Gastroesophageal sphincter (tissue), 3 donors: ENCODE measurements around the gene TMEM131.

Source experiments
- CTCF ChIP-seq, 4 experiments: fragments of 200-600 bp in 2 of 4; fragments of 450-650 bp in 2 of 4; sonication (generic) in 1 of 4; IDR thresholded peaks; one replicate each; pipeline ENCODE4 v1.5.1; 2017 to 2019; ENCODE audit warnings: antibody characterized with exemption in 4 of 4, mild to moderate bottlenecking in 2 of 4, moderate library complexity in 2 of 4
- EP300 ChIP-seq: sonication (generic); formaldehyde crosslinking; IDR thresholded peaks from one replicate; pipeline ENCODE4 v1.6.1; 2017; ENCODE audit warnings: antibody characterized with exemption, mild to moderate bottlenecking
- POLR2A ChIP-seq, 2 donors: fragments of 450-650 bp; IDR thresholded peaks; one replicate each; pipeline ENCODE4 v1.6.1; 2017; ENCODE audit warnings: antibody characterized with exemption in 2 of 2, mild to moderate bottlenecking in 2 of 2, moderate library complexity in 1 of 2
- POLR2AphosphoS5 ChIP-seq: sonication (generic); formaldehyde crosslinking; IDR thresholded peaks from one replicate; pipeline ENCODE4 v1.6.1; 2017; ENCODE audit warnings: antibody characterized with exemption

DNA sequence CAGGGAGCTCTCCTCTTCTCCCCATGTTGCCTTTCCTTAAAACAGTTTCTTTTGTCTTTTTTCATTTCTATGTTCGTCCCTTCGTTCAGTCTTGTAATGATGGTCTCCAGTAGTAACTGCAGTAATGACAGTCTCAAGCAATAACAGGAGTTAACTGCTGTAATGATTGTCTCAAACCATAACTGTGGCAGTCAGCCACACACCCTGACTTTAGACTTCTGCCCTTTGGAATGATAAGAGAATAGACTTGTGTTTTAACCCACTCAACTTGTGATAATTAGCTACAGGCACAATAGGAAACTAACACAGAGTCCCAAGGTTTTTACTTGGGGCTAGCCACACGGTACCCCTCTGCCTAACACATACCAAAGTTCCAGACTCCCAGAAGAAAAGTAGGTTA, 12.1 kb downstream of the TMEM131 start:
- TF ChIP-seq CTCF (IDR thresholded peaks at IDR 0.05) (no peak), POLR2AphosphoS5 (no peak), EP300 (no peak), POLR2A (IDR thresholded peaks at IDR 0.05) (no peak)
